Coronary artery (tissue), 2 donors: ENCODE data around the gene RBM26.

Experiments used
- DNase-seq: peaks from one replicate; pipeline ENCODE4 v3.0.0-alpha.2; 2017; ENCODE audit warnings: low spot score
- H3K27ac ChIP-seq, 2 donors: fragments of 200-600 bp; sonication (generic); one replicate each; pipeline ENCODE4 v1.5.1; 2016 to 2019
- H3K4me3 ChIP-seq: fragments of 200-600 bp; sonication (generic); 2 replicates; pipeline ENCODE4 v1.5.1; 2016; ENCODE audit warnings: mild to moderate bottlenecking, moderate library complexity
- CTCF ChIP-seq: fragments of 200-600 bp; sonication (generic); IDR thresholded peaks from one replicate; pipeline ENCODE4 v1.5.1; 2019; ENCODE audit warnings: antibody characterized with exemption

RBM26 gene

GRCh38 chr13:79382545-79383275 lies 23.3 kb downstream of the RBM26 start:
- Histone ChIP-seq H3K4me3 (no peak overlapping the region), H3K27ac (no peak overlapping the region)
- DNase-seq, result no peak
- TF ChIP-seq CTCF, result no peak

- no peak for DNase-seq
- no peak for TF ChIP-seq CTCF
- Histone ChIP-seq H3K27ac (no peak overlapping the region), H3K4me3 (no peak overlapping the region)
Observed at GRCh38 chr13:79380997-79381396, 25.1 kb downstream of the RBM26 start.

GRCh38 chr13:79379274-79379673 lies 26.8 kb downstream of the RBM26 start:
- TF ChIP-seq CTCF, result no peak
- no peak overlapping the region for H3K27ac ChIP-seq
- no peak for DNase-seq
- H3K4me3 ChIP-seq, result no peak overlapping the region

- Histone ChIP-seq H3K27ac (no peak overlapping the region), H3K4me3 (no peak overlapping the region)
- no peak for TF ChIP-seq CTCF
- DNase-seq, result no peak
Observed at GRCh38 chr13:79376843-79377242, 29.2 kb downstream of the RBM26 start.

- DNase-seq, result no peak
- no peak overlapping the region for H3K27ac ChIP-seq
- no peak for TF ChIP-seq CTCF
- H3K4me3 ChIP-seq, result no peak overlapping the region
Observed at GRCh38 chr13:79374578-79374977, 31.5 kb downstream of the RBM26 start.

- no peak for TF ChIP-seq CTCF
- no peak for DNase-seq
- no peak overlapping the region for H3K4me3 ChIP-seq
- H3K27ac ChIP-seq, result no peak overlapping the region
Observed at GRCh38 chr13:79373916-79374315, 32.1 kb downstream of the RBM26 start.

GRCh38 chr13:79369226-79369625 lies 36.8 kb downstream of the RBM26 start:
- H3K4me3 ChIP-seq, result no peak overlapping the region
- no peak for TF ChIP-seq CTCF
- H3K27ac ChIP-seq, result no peak overlapping the region
- no peak for DNase-seq
